HG03432 (cell line): ENCODE measurements around the gene CPN1.
"Not testable (repeated sequence)": the region's sequence is repeated elsewhere in the genome, so short reads cannot be mapped to it uniquely, and the experiment has no call there.

Source experiments
- ATAC-seq: cut with Tn5 transposase; IDR thresholded peaks from one replicate; pipeline ENCODE4 v1.9.1; 2021; ENCODE audit warnings: mild to moderate bottlenecking, moderate library complexity; ENCODE audit not compliant: unreplicated experiment

Gene CPN1

DNA sequence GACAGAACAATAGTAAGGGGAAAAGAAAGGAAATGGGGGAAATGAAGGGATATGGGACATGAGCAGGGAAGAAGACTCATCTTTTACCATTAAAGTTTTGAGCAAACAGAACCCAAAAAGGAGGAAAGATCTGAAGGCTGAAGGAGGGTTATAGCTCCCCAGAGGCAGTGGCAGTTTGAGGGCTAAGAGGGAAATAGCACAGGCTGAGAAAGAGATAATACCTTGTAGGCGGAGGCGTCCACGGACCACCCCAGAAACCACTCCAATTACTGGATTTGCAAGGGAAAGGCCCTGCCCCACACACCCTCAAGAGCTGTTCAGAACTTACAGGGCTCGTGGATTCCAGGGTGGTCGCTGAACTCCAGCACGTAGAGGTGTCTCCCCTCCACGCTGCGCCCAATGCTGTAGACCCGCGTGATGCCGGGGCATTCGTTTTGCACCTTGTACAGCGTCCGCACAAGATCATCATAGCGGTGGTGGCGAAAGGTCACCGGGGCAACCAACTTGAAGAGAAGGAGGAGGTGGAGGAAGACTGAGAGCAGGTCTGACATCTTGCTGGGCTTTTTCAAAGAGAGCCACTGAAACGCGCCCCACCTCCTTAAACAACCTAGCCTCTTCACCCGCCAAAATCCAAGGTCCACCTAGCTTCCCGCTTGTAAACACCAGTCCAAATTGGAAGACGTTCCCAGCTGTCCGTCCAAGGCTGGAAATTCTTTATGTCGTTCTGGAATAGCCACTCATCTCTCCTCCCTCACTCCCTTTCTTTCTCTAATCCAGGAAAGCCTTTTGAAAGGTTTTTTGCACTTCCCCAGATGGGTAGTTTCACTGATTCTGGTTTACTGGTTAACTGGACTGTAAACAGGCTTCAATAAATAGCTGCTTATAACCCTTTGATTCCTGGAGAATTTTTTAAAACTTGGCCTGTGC is at the start of gene CPN1:
TSS of gene CPN1 (minus strand) at position 795 of the 927 bp plus-strand sequence. CDS start at position 551, 244 bp downstream.
- no peak for ATAC-seq

GRCh38 chr10:100130831-100131230 is 49.2 kb upstream of the CPN1 start:
- ATAC-seq, result no peak

GRCh38 chr10:100129424-100129823 is 47.8 kb upstream of the CPN1 start:
- no peak for ATAC-seq

GRCh38 chr10:100128951-100129350 is 47.3 kb upstream of the CPN1 start:
- ATAC-seq, result no peak

- not testable (repeated sequence) for ATAC-seq
Observed at GRCh38 chr10:100125335-100125734, 43.7 kb upstream of the CPN1 start.

DNA sequence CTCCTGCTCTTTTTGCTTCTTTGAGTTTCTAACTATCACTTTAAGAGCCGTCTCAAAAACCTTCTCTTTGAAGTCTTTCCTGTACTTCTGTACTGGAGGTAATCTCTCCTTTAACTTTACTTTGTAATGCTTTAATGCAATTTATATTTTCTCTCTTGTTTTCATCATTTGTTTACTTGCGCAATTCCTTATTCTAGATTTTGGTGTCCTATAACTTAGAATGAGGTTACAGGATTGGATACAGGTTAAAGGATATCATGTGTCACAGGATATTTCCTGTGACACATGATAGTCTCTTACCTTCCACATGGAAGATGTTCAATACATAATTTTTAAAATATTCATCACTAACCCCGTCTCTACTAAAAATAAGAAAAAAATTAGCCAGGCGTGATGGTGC is 42.4 kb upstream of the CPN1 start:
- no peak for ATAC-seq

DNA sequence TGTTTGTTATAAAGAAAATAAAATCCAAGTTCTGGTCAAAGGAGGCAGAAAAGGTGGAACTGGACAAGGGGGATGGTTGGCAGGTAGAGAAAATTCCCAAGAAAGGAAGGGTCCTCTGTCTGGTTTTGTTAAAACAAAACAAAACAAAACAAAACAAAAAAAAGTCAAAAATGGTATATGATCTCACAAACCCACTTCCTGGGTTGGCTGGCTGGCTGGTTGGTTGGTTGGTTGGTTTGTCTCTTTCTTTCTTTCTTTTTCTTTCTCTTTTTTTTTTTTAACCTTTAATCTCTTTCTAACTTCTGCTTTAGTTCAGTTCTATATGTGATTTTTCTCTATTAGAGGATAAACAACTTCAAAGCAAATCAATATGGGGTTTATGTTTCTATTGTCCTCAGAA is 41.1 kb upstream of the CPN1 start:
- ATAC-seq, result no peak

GRCh38 chr10:100120550-100120949 is 38.9 kb upstream of the CPN1 start:
- ATAC-seq, result no peak

DNA sequence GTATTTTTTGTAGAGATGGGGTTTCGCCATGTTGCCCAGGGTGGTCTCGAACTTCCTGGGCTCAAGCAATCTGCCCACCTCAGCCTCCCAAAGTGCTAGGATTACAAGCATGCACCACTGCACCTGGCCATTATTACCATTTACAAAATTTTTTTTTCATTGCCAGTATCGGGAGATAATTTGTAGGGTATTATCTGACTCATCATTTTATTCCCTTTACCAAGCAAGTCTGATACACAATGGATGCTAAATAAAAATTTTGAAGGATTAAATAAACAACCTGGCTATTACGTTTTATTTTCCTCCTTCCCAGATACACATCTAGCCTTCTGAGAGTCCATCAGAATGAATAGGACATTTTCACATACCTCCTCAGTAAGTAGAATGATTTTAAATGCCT is 38.1 kb upstream of the CPN1 start:
- no peak for ATAC-seq

DNA sequence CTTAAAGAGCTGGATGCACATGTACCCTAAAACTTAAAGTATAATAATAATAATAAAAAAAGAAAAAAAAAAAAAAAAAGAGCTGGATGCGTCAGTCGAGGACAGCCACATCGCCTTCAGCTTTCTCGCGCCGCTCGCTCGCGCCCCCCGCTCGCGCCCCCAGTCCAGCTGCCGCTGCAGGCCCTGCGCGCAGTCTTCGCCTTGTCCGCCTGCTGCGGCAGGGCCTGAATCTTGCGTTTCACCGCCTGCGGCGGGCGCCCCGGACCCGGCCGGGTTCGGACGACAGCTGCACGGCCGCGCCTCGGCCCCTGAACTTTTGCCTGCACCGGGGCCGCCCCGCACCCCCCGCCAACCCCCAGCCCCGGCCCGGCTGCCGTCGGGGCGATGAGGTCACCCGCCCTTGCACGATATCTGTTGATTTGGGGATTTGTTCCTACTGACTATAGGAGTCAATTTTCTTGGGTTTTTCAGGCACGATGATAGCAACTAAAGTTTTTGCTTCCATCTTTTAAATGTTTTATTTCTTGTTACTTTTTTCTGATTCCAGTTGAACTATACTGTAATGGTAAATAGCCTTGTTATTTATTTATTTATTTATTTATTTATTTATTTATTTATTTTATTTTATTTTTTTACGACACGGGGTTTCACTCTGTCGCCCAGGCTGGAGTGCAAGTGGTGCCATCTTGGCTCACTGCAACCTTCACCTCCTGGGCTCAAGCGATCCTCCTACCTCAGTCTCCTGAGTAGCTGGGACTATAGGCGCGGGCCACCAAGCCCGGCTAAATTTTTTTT is 33.5 kb upstream of the CPN1 start:
- ATAC-seq, result no peak

DNA sequence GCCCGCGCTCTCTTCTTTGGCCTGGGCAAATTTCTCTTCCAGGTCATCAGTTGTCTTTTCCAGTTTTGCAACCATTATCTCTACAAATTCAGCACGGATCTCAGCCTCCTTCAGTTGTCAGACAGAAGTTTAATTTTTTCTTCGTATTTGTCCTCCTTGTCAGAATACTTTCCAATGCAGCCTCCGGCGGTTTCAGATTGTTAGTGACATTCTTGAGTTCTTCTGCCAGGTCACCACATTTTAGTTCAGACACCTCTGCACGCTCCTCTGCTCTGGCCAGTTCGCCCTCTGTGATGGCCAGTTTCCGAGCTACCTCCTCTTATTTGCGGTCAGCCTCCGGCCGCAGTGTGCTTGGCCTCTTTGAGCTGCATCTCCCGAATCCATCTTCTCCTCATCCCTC is 32.8 kb upstream of the CPN1 start:
- ATAC-seq, result no peak

GRCh38 chr10:100109670-100110069 is 28.0 kb upstream of the CPN1 start:
- no peak for ATAC-seq

DNA sequence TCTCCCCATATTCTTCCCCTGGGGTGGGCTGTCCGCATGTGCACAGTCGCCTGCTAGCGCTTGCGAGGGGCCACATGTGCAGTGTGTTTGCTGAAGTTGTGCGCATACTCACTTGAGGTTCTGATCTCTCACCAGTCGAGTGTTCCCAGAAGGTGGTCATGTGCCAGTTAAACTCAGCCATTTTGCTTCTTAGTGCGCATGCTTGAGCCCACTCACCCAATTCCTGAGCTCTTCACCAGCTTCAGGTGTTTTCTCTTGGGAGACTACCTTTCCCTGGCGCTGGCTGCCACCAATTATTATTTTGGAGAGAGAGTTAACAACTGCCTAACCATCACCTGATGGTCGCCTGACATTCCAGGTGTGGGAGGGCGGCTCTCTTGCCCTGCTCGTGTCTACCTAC is 25.2 kb upstream of the CPN1 start:
- no peak for ATAC-seq

GRCh38 chr10:100104300-100104699 is 22.6 kb upstream of the CPN1 start:
- ATAC-seq, result no peak

DNA sequence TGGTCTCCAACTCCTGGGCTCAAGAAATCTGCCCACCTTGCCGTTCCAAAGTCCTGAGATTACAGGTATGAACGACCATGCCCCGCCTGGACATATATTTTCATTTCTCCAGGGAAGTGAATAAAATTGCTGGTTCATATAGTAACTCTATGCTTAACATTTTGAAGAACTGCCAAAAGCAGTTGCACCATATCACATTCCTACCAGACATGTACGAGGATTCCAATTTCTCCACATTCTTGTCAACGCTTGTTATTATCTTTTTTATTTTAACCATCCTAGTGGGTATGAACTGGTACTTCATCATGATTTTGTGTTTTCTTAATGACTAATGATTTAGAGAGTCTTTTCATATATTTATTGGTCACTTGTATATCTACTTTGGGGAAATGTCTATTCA is 21.9 kb upstream of the CPN1 start:
- no peak for ATAC-seq

- ATAC-seq, result no peak
Observed at GRCh38 chr10:100101192-100102076, 19.8 kb upstream of the CPN1 start.

DNA sequence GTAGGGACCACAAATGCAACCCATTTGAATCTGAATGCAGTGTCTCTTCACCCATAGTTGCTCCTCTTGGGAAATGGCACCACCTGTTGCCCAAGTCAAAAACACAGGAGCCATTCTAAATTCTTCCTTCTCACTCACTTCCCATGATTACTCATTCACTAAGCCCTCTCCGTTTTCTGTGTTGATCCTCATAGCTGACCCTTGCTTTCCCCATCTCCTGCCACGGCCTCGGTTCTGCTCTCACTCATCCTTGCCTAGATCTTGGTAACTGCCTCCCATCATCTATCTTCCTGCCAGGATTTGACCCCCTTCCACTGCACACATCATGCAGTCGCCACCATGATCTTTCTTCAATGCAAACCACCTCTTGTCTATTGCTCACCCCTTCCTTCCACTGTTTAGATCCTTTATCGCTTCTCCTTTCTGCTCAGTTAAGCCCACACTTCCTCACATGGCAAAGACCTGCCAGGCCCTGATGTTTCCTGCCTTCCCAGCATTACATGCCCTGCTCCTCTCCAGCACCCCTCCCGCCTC is 19.0 kb upstream of the CPN1 start:
- no peak for ATAC-seq

- no peak for ATAC-seq
Observed at GRCh38 chr10:100089241-100089640, 7.6 kb upstream of the CPN1 start.

DNA sequence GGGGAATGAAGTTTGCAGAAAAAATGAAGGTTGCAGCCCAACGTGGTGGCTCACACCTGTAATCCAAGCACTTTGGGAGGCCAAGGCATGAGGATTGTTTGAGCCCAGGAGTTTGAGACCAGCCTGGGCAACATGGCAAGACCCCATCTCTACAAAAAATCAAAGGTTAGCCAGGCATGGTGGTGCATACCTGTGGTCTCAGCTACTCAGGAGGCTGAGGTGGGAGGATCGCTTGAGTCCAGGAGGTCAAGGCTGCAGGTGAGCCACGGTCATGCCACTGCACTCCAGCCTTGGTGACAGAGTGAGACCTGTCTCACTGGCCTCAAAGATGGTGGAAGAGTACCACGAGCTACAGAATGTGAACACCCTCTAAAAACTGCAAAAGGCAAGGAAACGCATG is 5.0 kb upstream of the CPN1 start:
- ATAC-seq, result not testable (repeated sequence)

GRCh38 chr10:100085596-100085995 is 3.9 kb upstream of the CPN1 start:
- no peak for ATAC-seq

- ATAC-seq, result no peak
Observed at GRCh38 chr10:100083623-100084022, 2.0 kb upstream of the CPN1 start.
